Stomach (tissue), 9 donors: ENCODE results near the gene CMYA5. TPM values are rescaled to one million over a fixed set of nuclear protein-coding genes. Genes with fewer than 3 reads are reported as not detected.

Experiments used
- DNase-seq, 2 donors: peaks; one replicate each; pipeline versions ENCODE4 v3.0.0 to v3.0.0-alpha.2; 2013 to 2019
- H3K27ac ChIP-seq, 5 donors: fragments of 200-600 bp in 4 of 5; sonication (generic) in 4 of 5; one replicate each; pipeline ENCODE4 v1.5.1; 2013 to 2019; ENCODE audit warnings: mild to moderate bottlenecking in 1 of 5, moderate library complexity in 1 of 5
- H3K27me3 ChIP-seq, 3 donors: fragments of 200-600 bp; sonication (generic); one replicate each; pipeline ENCODE4 v1.5.1; 2017 to 2019; ENCODE audit warnings: mixed run types in 1 of 3
- H3K36me3 ChIP-seq, 4 donors: fragments of 200-600 bp; sonication (generic); 1 replicate in 3 of 4; 2 replicates in 1 of 4; pipeline ENCODE4 v1.5.1; 2016 to 2019
- H3K4me1 ChIP-seq, 4 donors: fragments of 200-600 bp; sonication (generic); one replicate each; pipeline ENCODE4 v1.5.1; 2016 to 2019
- H3K4me3 ChIP-seq, 4 donors: fragments of 200-600 bp; sonication (generic) in 3 of 4; one replicate each; pipeline ENCODE4 v1.5.1; 2016 to 2019; ENCODE audit warnings: mild to moderate bottlenecking in 1 of 4
- H3K9me3 ChIP-seq, 4 donors: fragments of 200-600 bp; sonication (generic); one replicate each; pipeline ENCODE4 v1.5.1; 2016 to 2019
- CTCF ChIP-seq, 7 experiments: fragments of 450-650 bp in 4 of 7; fragments of 200-600 bp in 3 of 7; sonication (generic) in 3 of 7; IDR thresholded peaks; one replicate each; pipeline ENCODE4 v1.5.1; 2016 to 2019; ENCODE audit warnings: antibody characterized with exemption in 7 of 7, control low read depth in 2 of 7, mild to moderate bottlenecking in 1 of 7
- EP300 ChIP-seq: sonication (generic); formaldehyde crosslinking; IDR thresholded peaks from one replicate; pipeline ENCODE4 v1.6.1; 2017; ENCODE audit warnings: antibody characterized with exemption
- POLR2A ChIP-seq, 4 donors: fragments of 450-650 bp; IDR thresholded peaks; one replicate each; pipeline ENCODE4 v1.6.1; 2016; ENCODE audit warnings: antibody characterized with exemption in 4 of 4, control low read depth in 2 of 4, mild to moderate bottlenecking in 1 of 4, moderate library complexity in 1 of 4
- POLR2AphosphoS5 ChIP-seq, 3 donors: sonication (generic); formaldehyde crosslinking; IDR thresholded peaks; one replicate each; pipeline ENCODE4 v1.6.1; 2016; ENCODE audit warnings: antibody characterized with exemption in 3 of 3
- WGBS, 5 donors: extraction: QIAGEN DNeasy Blood & Tissue Kit in 3 of 5; methylation state at CpG; one replicate each; pipeline versions ENCODE4 v1.1.5 to v1.1.7; 2013 to 2018; 5-methylcytosine and 5-hydroxymethylcytosine counted together
- intact Hi-C: fragments of 100-400 bp; cut with DNase I; formaldehyde crosslinking; loops from one replicate; pipeline ENCODE4 v1.15.1; 2023; ENCODE audit warnings: low total_unique reads
- polyA plus RNA-seq, 3 donors: library from polyadenylated mRNA; stranded (reverse); fragments of 200-250 nt; gene quantifications; one replicate each; pipeline ENCODE4 v1.2.3, GENCODE V29; 2013
- small RNA-seq, 4 donors: library from RNA; depleted of rRNA; stranded (forward); fragments of <200 nt; gene quantifications; one replicate each; pipeline ENCODE3, GENCODE V24; 2016
- total RNA-seq, 5 donors: library from RNA; depleted of rRNA; stranded (reverse); fragments of >200 nt; gene quantifications; one replicate each; pipeline versions ENCODE4 v1.1.0 to v1.2.3, GENCODE V29; 2014 to 2016
- donor health status: healthy with polysubstance abuse.
- donor health status: Bipolar disorder and iron deficiency.
- donor health status: healthy.

The CMYA5 gene
- total and polyA plus RNA-seq, 8 donors: under 0.01 to 13.8 (median 3.4) TPM

DNA sequence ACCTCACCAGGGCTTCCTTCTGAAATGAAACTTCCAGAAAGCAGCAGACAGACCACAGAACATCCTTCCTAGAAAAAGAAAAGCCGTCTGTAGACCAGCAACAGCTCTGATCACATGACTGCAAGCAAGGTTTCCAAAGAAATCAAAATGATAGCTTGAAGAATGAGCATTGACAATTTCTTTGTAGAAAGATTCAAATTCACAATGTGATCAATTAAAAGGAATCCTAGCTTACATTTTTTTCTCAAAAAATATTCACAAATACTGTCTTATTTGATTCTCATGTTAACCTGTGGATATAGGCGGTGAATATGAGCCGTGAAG is 156.5 kb downstream of the CMYA5 start:
- 73 to 90% (median 84%) methylated on average over 3 of the region's 3 CpGs for WGBS, 5 donors
- H3K4me1 ChIP-seq: no peaks in the 10 kb centered on the region
- H3K27ac ChIP-seq: no peak overlapping the region

DNA sequence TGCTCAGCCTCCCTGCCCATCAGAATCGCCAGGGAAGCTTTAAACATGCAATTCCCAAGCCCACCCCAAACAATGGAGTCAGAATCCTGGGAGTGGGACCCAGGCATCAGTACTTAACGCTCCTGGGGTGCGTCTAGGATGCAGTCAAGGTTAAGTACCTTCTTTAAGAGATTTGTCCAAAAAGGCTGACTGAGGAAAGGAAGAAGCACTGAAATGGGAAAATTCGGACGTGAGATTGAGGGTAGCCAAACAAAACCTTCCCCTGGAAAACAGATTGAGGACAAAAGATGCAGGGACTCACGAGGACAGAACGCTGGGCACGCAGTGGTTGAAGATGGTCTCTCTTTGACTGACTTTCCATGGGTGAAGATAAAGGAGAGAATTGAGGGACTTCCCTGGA is 157.9 kb downstream of the CMYA5 start:
- no peaks in the 10 kb centered on the region for H3K36me3 ChIP-seq
- no peaks in the 10 kb centered on the region for H3K4me1 ChIP-seq
- TF ChIP-seq POLR2A (IDR thresholded peaks at IDR 0.05) (no peak), CTCF (IDR thresholded peaks at IDR 0.05) (no peak), POLR2AphosphoS5 (IDR thresholded peaks at IDR 0.05) (no peak), EP300 (no peak)
- intact Hi-C loops: no loop called here
- H3K27ac ChIP-seq: no peak overlapping the region
- no peak for DNase-seq
- no peaks in the 10 kb centered on the region for H3K9me3 ChIP-seq
- WGBS, 5 donors: 77 to 84% (median 79%) methylated on average over 8 of the region's 8 CpGs
- peaks cover 0 to 5% (median 0%) of the 10 kb centered on the region in 3 donors for H3K27me3 ChIP-seq
- no peak overlapping the region for H3K4me3 ChIP-seq

More for the DNA sequence above, 156.5 kb downstream of the CMYA5 start:
- DNase-seq: no peak
- TF ChIP-seq POLR2A (IDR thresholded peaks at IDR 0.05) (no peak), POLR2AphosphoS5 (IDR thresholded peaks at IDR 0.05) (no peak), EP300 (no peak), CTCF (IDR thresholded peaks at IDR 0.05) (no peak)
- no peak overlapping the region for H3K4me3 ChIP-seq
- H3K9me3 ChIP-seq: no peaks in the 10 kb centered on the region
- H3K36me3 ChIP-seq: no peaks in the 10 kb centered on the region
- H3K27me3 ChIP-seq: peaks cover 0 to 5% (median 0%) of the 10 kb centered on the region in 3 donors
- intact Hi-C loops: no loop called here

GRCh38 chr5:79849061-79849460 is 159.4 kb downstream of the CMYA5 start:
- no peaks in the 10 kb centered on the region for H3K36me3 ChIP-seq
- no peak overlapping the region for H3K27ac ChIP-seq
- no peaks in the 10 kb centered on the region for H3K4me1 ChIP-seq
- WGBS, 5 donors: 92 to 97% (median 94%) methylated on average over 16 of the region's 16 CpGs
- H3K9me3 ChIP-seq: no peaks in the 10 kb centered on the region
- H3K27me3 ChIP-seq: peaks cover 0 to 5% (median 0%) of the 10 kb centered on the region in 3 donors
- DNase-seq: no peak
- no peak overlapping the region for H3K4me3 ChIP-seq
- TF ChIP-seq POLR2AphosphoS5 (IDR thresholded peaks at IDR 0.05) (no peak), CTCF (IDR thresholded peaks at IDR 0.05) (no peak), POLR2A (IDR thresholded peaks at IDR 0.05) (no peak), EP300 (no peak)
- intact Hi-C loops: no loop called here

Small RNA genes lying within 50 kb of the gene (small RNA-seq; reads per million reads assigned to genes)
- gene AC008496.1: 0 reads per million in 4 donors

Other genes starting within 250 kb of the CMYA5 start
- 10 to 100 TPM in 3 of 5 donors, 1 to 10 TPM in 2; 2.7 to 21.6 (median 13.6) TPM for gene HOMER1, start 175.7 kb upstream of the CMYA5 start, total RNA-seq
- gene HOMER1, start 175.7 kb upstream of the CMYA5 start, polyA plus RNA-seq: 1 to 10 TPM in 2 of 3 donors, under 1 TPM in 1; 0.85 to 2.3 (median 2.1) TPM
- gene TENT2, start 77.4 kb upstream of the CMYA5 start, total RNA-seq: 100 to 1,000 TPM in 2 of 5 donors, 10 to 100 TPM in 3; 13.9 to 306 (median 74.9) TPM
- gene TENT2, start 77.4 kb upstream of the CMYA5 start, polyA plus RNA-seq: 10 to 100 TPM; 10.0 to 20.4 (median 13.0) TPM